Naive thymus-derived CD4-positive, alpha-beta T cell (primary cell): ENCODE data around the gene PEX11G. TPM values are rescaled to one million over a fixed set of nuclear protein-coding genes. Genes with fewer than 3 reads are reported as not detected.
"Not testable (repeated sequence)": the region's sequence is repeated elsewhere in the genome, so short reads cannot be mapped to it uniquely, and the experiment has no call there.

Experiments used
- ATAC-seq: fragments of 150-1000 bp; cut with Tn5 transposase; 2 replicates; pipeline ENCODE4 v1.10.0; 2021; ENCODE audit warnings: mild to moderate bottlenecking, moderate library complexity
- CTCF ChIA-PET: fragments of 350-600 bp; sonication (Branson Sonifier 250); formaldehyde crosslinking; loops from one replicate; lab custom pipeline; 2021; ENCODE audit warnings: antibody characterized with exemption; lab: Charles Lee
- POLR2A ChIA-PET: fragments of 350-600 bp; sonication (Branson Sonifier 250); formaldehyde crosslinking; loops from one replicate; lab custom pipeline; 2021; ENCODE audit warnings: antibody characterized with exemption, inconsistent platforms; lab: Charles Lee
- DNase-seq, 9 donors: peaks; one replicate each; pipeline versions ENCODE4 v3.0.0 to v3.0.0-alpha.2; 2020 to 2022; ENCODE audit warnings: mixed read lengths in 1 of 9
- H3K27ac ChIP-seq: one replicate; pipeline ENCODE4 v1.7.0; 2013; ENCODE audit warnings: mild to moderate bottlenecking, low read depth, low read length, moderate library complexity
- H3K27me3 ChIP-seq, 2 donors: one replicate each; pipeline ENCODE4 v1.7.0; 2013; ENCODE audit warnings: low read length in 2 of 2, mild to moderate bottlenecking in 2 of 2, moderate library complexity in 2 of 2; ENCODE audit not compliant: control insufficient read depth in 2 of 2, insufficient read depth in 2 of 2
- H3K36me3 ChIP-seq, 3 experiments: 1 replicate in 2 of 3; 2 replicates in 1 of 3; pipeline ENCODE4 v1.7.0; 2013; ENCODE audit warnings: low read length in 3 of 3, mild to moderate bottlenecking in 3 of 3, moderate library complexity in 1 of 3; ENCODE audit not compliant: insufficient read depth in 3 of 3, control insufficient read depth in 2 of 3
- H3K4me1 ChIP-seq, 2 donors: one replicate each; pipeline ENCODE4 v1.7.0; 2013; ENCODE audit warnings: low read length in 2 of 2, mild to moderate bottlenecking in 2 of 2, moderate library complexity in 1 of 2; ENCODE audit not compliant: control insufficient read depth in 2 of 2, insufficient read depth in 2 of 2
- H3K4me3 ChIP-seq: 2 replicates; pipeline ENCODE4 v1.7.0; 2013; ENCODE audit warnings: mild to moderate bottlenecking, low read length
- H3K9me3 ChIP-seq, 3 experiments: 1 replicate in 2 of 3; 2 replicates in 1 of 3; pipeline ENCODE4 v1.7.0; 2013; ENCODE audit warnings: low read length in 3 of 3; ENCODE audit not compliant: control insufficient read depth in 2 of 3
- H3K27ac Mint-ChIP-seq, 9 donors: one replicate each; pipeline ENCODE4 v1.8.0; 2020 to 2022; ENCODE audit warnings: mixed read lengths in 9 of 9, mild to moderate bottlenecking in 8 of 9, moderate library complexity in 5 of 9, inconsistent platforms in 2 of 9
- H3K27me3 Mint-ChIP-seq, 5 donors: one replicate each; pipeline ENCODE4 v1.8.0; 2021 to 2022; ENCODE audit warnings: mixed read lengths in 5 of 5, mild to moderate bottlenecking in 1 of 5
- H3K36me3 Mint-ChIP-seq, 5 donors: one replicate each; pipeline ENCODE4 v1.8.0; 2020 to 2022; ENCODE audit warnings: mixed read lengths in 5 of 5, mild to moderate bottlenecking in 3 of 5, inconsistent platforms in 1 of 5
- H3K4me1 Mint-ChIP-seq, 7 donors: one replicate each; pipeline ENCODE4 v1.8.0; 2020 to 2022; ENCODE audit warnings: mixed read lengths in 7 of 7, mild to moderate bottlenecking in 3 of 7, inconsistent platforms in 1 of 7
- H3K4me3 Mint-ChIP-seq, 10 donors: one replicate each; pipeline ENCODE4 v1.8.0; 2020 to 2022; ENCODE audit warnings: mild to moderate bottlenecking in 10 of 10, mixed read lengths in 10 of 10, moderate library complexity in 6 of 10, inconsistent platforms in 2 of 10
- H3K9me3 Mint-ChIP-seq, 11 donors: one replicate each; pipeline ENCODE4 v1.8.0; 2020 to 2022; ENCODE audit warnings: mixed read lengths in 11 of 11, mild to moderate bottlenecking in 4 of 11, inconsistent platforms in 1 of 11, moderate library complexity in 1 of 11
- intact Hi-C, 2 donors: fragments of 100-400 bp; cut with micrococcal nuclease; formaldehyde crosslinking; loops; one replicate each; pipeline ENCODE4 v1.15.1; 2023
- polyA plus RNA-seq, 2 donors: library from polyadenylated mRNA; unstranded; fragments of 300-500 nt; fragmentation: Illumina TruSeq; gene quantifications; one replicate each; pipeline ENCODE4 v1.2.3, GENCODE V29; 2021
- total RNA-seq, 6 experiments: library from RNA in 5 of 6; stranded (reverse) in 5 of 6; gene quantifications; 1 replicate in 5 of 6; 2 replicates in 1 of 6; pipeline ENCODE4 v1.2.3 and lab custom pipeline; 2021 to 2026

Gene PEX11G
- total and polyA plus RNA-seq, 7 experiments from 2014 or later = 0.59 to 1.6 (median 0.77) TPM

DNA sequence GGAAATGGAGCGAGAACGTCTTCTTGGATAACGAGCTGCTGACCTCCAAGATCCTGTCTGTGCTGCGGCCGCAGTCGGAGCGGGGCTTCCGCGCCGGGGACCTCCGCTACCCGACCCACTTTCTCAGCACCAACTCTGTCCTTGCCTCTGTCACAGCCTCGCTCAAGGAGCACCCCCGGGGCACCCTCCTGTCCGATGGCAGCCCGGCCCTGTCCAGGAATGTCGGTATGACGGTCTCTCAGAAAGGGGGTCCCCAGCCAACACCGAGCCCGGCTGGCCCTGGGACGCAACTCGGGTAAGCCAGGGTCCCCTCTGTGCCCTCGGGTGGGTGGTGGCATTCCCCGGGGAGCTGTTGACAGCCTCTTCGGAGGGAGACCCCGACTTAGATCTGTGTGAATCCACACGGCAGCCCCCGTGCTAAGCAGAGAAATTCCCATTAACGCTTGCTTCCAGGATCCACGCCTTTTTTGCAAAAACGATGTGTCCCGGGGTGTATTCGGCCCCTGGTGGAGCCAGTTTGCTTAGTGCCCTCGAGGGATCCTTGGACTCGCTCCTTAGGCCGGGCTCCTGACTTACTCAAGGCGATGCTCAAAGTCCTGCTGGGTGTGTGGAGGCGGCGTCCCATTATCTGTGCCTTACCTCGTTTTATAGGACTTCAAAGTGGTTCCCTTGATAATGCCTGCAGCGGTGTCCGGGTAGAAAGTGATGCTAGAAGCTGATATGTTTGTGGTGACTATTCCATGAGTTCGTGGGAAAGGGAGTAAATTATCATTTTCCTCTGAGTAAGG is 48.5 kb downstream of the PEX11G start:
- Mint-ChIP-seq H3K27me3 (no peaks in the 10 kb centered on the region), H3K4me3 (no peak overlapping the region), H3K36me3 (peaks cover 0 to 36% (median 10%) of the 10 kb centered on the region in 5 donors), H3K27ac (no peak overlapping the region), H3K4me1 (peaks cover 0 to 3% (median 0%) of the 10 kb centered on the region in 7 donors), H3K9me3 (peaks cover 0 to 3% (median 0%) of the 10 kb centered on the region in 11 donors)
- intact Hi-C loops = loop anchor here in 1 of 2 donors (10.0 kb wide), 1 partner anchor 86 kb away; no protein-coding TSS in a partner anchor
- H3K27ac ChIP-seq = no peak overlapping the region
- ChIA-PET CTCF (no interaction called here), POLR2A (no interaction called here)
- no peaks in the 10 kb centered on the region for H3K4me1 ChIP-seq
- H3K4me3 ChIP-seq = no peak overlapping the region
- ATAC-seq (no peak), DNase-seq (no peak)
- H3K36me3 ChIP-seq = peaks cover 17 to 85% (median 47%) of the 10 kb centered on the region in 3 experiments
- H3K9me3 ChIP-seq = no peaks in the 10 kb centered on the region
- H3K27me3 ChIP-seq = no peaks in the 10 kb centered on the region

DNA sequence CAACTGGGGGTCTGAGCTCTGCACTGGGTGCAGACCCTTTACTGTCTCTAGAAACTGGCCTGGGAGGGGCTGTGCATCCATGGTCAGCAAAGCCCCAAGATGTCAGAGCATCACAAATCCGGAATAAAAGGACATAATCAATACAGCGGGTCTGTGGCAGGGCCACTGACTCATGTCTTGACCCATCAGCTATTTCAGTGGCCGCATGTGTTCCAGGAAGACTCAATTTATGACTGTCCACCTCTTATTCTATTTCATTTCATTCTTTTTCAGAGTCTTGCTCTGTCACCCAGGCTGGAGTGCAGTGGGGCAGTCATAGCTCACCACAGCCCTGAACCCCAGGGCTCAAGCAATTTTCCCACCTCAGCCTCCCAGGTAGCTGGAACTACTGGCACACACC is 53.2 kb downstream of the PEX11G start:
- H3K4me1 Mint-ChIP-seq = peaks cover 0 to 7% (median 0%) of the 10 kb centered on the region in 7 donors
- no peaks in the 10 kb centered on the region for H3K4me1 ChIP-seq
- peak overlapping the region in 4 of 9 donors; percentile 47 to 80 (median 65) for H3K27ac Mint-ChIP-seq
- POLR2A ChIA-PET = no interaction called here
- no peak overlapping the region for H3K4me3 Mint-ChIP-seq
- no peaks in the 10 kb centered on the region for H3K27me3 Mint-ChIP-seq
- DNase-seq (no peak), ATAC-seq (no peak)
- H3K27ac ChIP-seq = peak overlapping the region; percentile 28
- no peaks in the 10 kb centered on the region for H3K9me3 ChIP-seq
- intact Hi-C loops = no loop called here
- CTCF ChIA-PET = no interaction called here
- H3K36me3 ChIP-seq = peaks cover 0 to 71% (median 31%) of the 10 kb centered on the region in 3 experiments
- H3K36me3 Mint-ChIP-seq = peaks cover 0 to 23% (median 4%) of the 10 kb centered on the region in 5 donors
- H3K9me3 Mint-ChIP-seq = peaks cover 0 to 1% (median 0%) of the 10 kb centered on the region in 11 donors
- no peaks in the 10 kb centered on the region for H3K27me3 ChIP-seq
- H3K4me3 ChIP-seq = no peak overlapping the region

GRCh38 chr19:7434391-7434790 is 54.4 kb downstream of the PEX11G start:
- intact Hi-C loops = no loop called here
- Histone ChIP-seq H3K4me3 (no peak overlapping the region), H3K27me3 (no peaks in the 10 kb centered on the region), H3K27ac (no peak overlapping the region), H3K36me3 (peaks cover 0 to 70% (median 27%) of the 10 kb centered on the region in 3 experiments), H3K4me1 (no peaks in the 10 kb centered on the region), H3K9me3 (no peaks in the 10 kb centered on the region)
- Mint-ChIP-seq H3K27ac (peak overlapping the region in 1 of 9 donors; percentile 1), H3K4me3 (no peak overlapping the region), H3K9me3 (peaks cover 0 to 1% (median 0%) of the 10 kb centered on the region in 11 donors), H3K36me3 (peaks cover 0 to 26% (median 4%) of the 10 kb centered on the region in 5 donors), H3K27me3 (no peaks in the 10 kb centered on the region), H3K4me1 (peaks cover 0 to 7% (median 0%) of the 10 kb centered on the region in 7 donors)
- DNase-seq (no peak), ATAC-seq (no peak)
- CTCF ChIA-PET = no interaction called here
- POLR2A ChIA-PET = no interaction called here

- ChIA-PET CTCF (interaction anchor here (0.6 kb wide), 1 partner anchor 10 kb away, joined by 6 read pairs; no protein-coding TSS in a partner anchor), POLR2A (interaction anchor here (0.7 kb wide), 1 partner anchor 8 kb away, joined by 3 read pairs; no protein-coding TSS in a partner anchor)
- H3K4me1 Mint-ChIP-seq, intact Hi-C loops, H3K27ac ChIP-seq, H3K4me3 ChIP-seq, H3K27me3 ChIP-seq, H3K27me3 Mint-ChIP-seq, H3K9me3 ChIP-seq, H3K4me3 Mint-ChIP-seq, H3K4me1 ChIP-seq, DNase-seq, H3K9me3 Mint-ChIP-seq, ATAC-seq: not testable (repeated sequence)
- peak overlapping the region in 1 of 9 donors; percentile 71 for H3K27ac Mint-ChIP-seq
- peaks cover 0 to 72% (median 27%) of the 10 kb centered on the region in 3 experiments for H3K36me3 ChIP-seq
- peaks cover 0 to 25% (median 6%) of the 10 kb centered on the region in 5 donors for H3K36me3 Mint-ChIP-seq
Measured at GRCh38 chr19:7433456-7433855, 55.4 kb downstream of the PEX11G start.

DNA sequence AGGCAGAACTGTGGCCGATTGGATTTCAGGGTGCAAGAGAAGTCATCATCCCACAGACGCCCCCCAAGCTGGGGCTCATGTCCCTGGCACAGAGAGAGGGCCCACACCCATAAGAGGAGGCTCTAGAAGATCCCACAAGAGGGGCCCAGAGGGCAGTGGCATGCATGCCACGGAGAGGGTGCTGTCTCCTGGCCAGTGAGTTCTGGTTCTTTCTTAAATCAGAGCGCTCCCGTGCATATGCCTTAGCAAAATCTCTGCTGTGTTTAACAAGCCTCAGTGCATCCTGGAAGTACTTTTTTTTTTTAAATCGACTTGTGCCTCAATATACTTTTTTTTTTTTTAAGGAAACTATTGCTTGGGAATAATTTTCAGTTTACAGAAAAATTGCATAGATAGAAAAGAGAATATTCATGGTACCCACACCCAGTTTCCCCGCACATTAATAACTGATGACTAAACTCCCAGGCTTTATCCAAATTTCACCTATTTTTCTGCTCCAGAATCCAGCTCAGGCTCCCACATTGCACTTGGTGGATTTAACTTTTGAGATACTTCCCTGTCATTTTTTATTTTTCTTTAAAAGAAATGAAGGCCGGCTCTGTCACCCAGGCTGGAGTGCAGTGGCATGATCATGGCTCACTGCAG is 59.1 kb downstream of the PEX11G start:
- H3K36me3 Mint-ChIP-seq = peaks cover 0 to 10% (median 4%) of the 10 kb centered on the region in 5 donors
- no peak overlapping the region for H3K4me3 ChIP-seq
- peaks cover 0 to 1% (median 0%) of the 10 kb centered on the region in 11 donors for H3K9me3 Mint-ChIP-seq
- no peak overlapping the region for H3K27ac ChIP-seq
- H3K9me3 ChIP-seq = no peaks in the 10 kb centered on the region
- DNase-seq (no peak), ATAC-seq (no peak)
- H3K36me3 ChIP-seq = peaks cover 5 to 70% (median 13%) of the 10 kb centered on the region in 3 experiments
- peaks cover 4 to 11% (median 7%) of the 10 kb centered on the region in 7 donors for H3K4me1 Mint-ChIP-seq
- H3K4me3 Mint-ChIP-seq = no peak overlapping the region
- peaks cover 0 to 9% of the 10 kb centered on the region in 2 donors for H3K4me1 ChIP-seq
- ChIA-PET POLR2A (no interaction called here), CTCF (no interaction called here)
- peak overlapping the region in 2 of 9 donors; percentile 43 to 59 for H3K27ac Mint-ChIP-seq
- H3K27me3 Mint-ChIP-seq = no peaks in the 10 kb centered on the region
- intact Hi-C loops = no loop called here
- no peaks in the 10 kb centered on the region for H3K27me3 ChIP-seq

GRCh38 chr19:7428651-7429113 is 60.2 kb downstream of the PEX11G start:
- Histone ChIP-seq H3K36me3 (peaks cover 6 to 73% (median 15%) of the 10 kb centered on the region in 3 experiments), H3K4me1 (peaks cover 0 to 9% of the 10 kb centered on the region in 2 donors), H3K27ac (no peak overlapping the region), H3K27me3 (no peaks in the 10 kb centered on the region), H3K9me3 (no peaks in the 10 kb centered on the region), H3K4me3 (no peak overlapping the region)
- peaks cover 0 to 5% (median 4%) of the 10 kb centered on the region in 5 donors for H3K36me3 Mint-ChIP-seq
- intact Hi-C loops = no loop called here
- peaks cover 4 to 11% (median 6%) of the 10 kb centered on the region in 7 donors for H3K4me1 Mint-ChIP-seq
- H3K27me3 Mint-ChIP-seq = no peaks in the 10 kb centered on the region
- CTCF ChIA-PET = no interaction called here
- no peak overlapping the region for H3K4me3 Mint-ChIP-seq
- H3K27ac Mint-ChIP-seq = peak overlapping the region in 4 of 9 donors; percentile 21 to 52 (median 32)
- H3K9me3 Mint-ChIP-seq = peaks cover 0 to 1% (median 0%) of the 10 kb centered on the region in 11 donors
- ATAC-seq (peak; percentile 36), DNase-seq (no peak)
- POLR2A ChIA-PET = no interaction called here
